C4-2B (cell line): ENCODE data around the gene OAF.

Source experiments
- H3K27ac ChIP-seq: fragments of 450-650 bp; 2 replicates; pipeline ENCODE4 v1.5.1; 2017
- ZFX ChIP-seq: fragments of 450-650 bp; IDR thresholded peaks from 2 replicates; pipeline ENCODE4 v1.6.1; 2017
- TF ChIP-seq, protein P1 (sequence below): fragments of 450-650 bp; conservative IDR thresholded peaks from 2 replicates; pipeline ENCODE4 v1.5.1; 2017; ENCODE audit warnings: mild to moderate bottlenecking

Gene OAF

DNA sequence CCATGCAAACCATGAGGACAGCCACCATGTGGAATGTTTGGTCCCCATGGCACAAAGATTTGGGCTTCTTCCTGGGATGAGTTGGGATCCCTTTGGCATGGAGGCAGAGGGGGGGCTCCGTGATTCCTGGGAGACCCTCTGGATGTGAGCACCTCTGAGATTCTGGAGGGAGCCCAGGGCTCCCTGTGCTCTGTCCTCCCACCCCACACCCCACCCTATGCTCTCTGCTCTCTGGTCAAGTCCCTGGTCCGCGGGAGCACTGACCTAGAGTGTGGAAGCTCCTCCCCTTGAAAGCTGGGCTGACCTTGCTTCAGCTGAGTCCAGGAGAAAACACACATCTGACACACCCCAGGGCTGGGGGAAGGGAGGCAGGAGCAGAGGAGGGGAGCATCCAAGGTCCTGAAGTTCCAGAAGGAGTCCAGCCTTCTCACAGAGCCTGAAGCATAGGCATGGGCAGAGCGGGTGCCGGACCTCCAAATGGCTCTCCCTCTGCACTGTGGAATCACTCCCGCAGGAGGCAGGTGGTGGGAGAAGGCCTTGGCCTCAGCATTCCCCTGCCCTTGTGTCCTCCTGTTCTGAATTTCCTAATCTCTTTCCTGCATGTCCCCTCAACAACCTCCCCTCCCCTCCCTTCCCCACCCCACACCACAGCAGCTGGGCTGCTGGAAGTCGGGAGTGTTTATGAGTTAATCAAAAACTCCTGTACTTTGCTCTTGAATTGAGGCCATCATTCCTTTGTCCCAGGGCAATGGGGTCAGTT lies 25.7 kb upstream of the OAF start:
- H3K27ac ChIP-seq, result no peak overlapping the region
- TF ChIP-seq, protein P1, sequence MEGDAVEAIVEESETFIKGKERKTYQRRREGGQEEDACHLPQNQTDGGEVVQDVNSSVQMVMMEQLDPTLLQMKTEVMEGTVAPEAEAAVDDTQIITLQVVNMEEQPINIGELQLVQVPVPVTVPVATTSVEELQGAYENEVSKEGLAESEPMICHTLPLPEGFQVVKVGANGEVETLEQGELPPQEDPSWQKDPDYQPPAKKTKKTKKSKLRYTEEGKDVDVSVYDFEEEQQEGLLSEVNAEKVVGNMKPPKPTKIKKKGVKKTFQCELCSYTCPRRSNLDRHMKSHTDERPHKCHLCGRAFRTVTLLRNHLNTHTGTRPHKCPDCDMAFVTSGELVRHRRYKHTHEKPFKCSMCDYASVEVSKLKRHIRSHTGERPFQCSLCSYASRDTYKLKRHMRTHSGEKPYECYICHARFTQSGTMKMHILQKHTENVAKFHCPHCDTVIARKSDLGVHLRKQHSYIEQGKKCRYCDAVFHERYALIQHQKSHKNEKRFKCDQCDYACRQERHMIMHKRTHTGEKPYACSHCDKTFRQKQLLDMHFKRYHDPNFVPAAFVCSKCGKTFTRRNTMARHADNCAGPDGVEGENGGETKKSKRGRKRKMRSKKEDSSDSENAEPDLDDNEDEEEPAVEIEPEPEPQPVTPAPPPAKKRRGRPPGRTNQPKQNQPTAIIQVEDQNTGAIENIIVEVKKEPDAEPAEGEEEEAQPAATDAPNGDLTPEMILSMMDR, result no peak
- no peak for TF ChIP-seq ZFX

GRCh38 chr11:120185706-120186455 lies 25.0 kb upstream of the OAF start:
- no peak for TF ChIP-seq ZFX
- TF ChIP-seq, protein P1, result no peak
- H3K27ac ChIP-seq, result no peak overlapping the region

DNA sequence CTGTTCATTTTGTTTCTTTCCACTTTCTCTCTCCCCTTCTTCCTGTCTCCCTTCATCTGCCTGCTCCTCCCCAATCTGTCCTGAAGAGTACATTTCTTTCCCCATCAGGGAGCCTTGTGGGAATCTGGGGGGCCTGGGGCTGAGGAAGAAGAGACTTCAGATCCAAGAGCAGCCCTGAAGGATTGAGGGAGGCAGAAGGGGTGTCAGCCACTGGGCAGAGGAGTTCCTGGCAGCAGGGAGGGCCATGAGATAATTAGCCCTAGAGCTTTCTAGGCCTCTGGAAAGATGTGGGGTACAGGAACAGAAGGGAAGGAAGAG lies 24.4 kb upstream of the OAF start:
- no peak for TF ChIP-seq ZFX
- TF ChIP-seq, protein P1, result no peak
- no peak overlapping the region for H3K27ac ChIP-seq

DNA sequence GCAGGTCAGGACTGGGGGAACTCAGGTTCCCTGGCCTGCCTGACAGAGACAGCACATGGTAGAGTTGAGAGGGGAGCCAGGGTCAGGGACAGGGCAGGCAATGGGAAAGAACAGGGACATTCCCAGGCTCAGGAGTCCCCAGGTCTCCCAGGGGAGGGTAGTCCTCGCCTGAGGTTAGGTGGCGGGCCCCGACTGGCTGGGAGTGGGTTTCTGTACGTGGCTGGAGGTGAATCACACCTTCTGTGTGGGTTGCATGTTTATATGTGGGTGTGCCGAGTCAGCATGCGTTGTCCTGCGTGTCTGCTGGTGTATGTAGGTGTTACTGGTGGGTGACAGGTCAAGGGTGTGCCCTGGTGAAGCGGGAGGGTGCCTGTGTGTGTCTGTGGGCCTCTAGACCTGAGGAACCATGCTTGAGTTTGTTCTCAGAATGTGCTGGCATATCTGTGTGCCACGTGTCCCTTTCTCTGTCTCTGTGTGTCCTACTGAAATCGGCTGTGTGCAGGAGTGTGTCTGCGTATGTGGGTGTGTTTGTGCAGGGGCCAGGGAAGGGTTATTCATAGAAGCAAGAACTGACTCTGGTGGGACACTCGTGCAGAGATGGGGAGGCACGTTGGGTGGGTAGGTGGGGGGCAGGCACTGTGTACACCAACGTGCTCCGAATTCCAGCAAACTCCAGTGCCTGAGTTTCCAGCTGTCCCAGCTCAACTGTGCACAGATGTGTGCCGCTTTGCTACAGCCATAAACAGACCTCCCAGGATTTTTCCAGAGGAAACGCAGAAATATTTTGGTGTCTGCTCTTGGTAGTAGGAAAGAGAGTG lies 23.8 kb upstream of the OAF start:
- no peak overlapping the region for H3K27ac ChIP-seq
- TF ChIP-seq, protein P1, result no peak

DNA sequence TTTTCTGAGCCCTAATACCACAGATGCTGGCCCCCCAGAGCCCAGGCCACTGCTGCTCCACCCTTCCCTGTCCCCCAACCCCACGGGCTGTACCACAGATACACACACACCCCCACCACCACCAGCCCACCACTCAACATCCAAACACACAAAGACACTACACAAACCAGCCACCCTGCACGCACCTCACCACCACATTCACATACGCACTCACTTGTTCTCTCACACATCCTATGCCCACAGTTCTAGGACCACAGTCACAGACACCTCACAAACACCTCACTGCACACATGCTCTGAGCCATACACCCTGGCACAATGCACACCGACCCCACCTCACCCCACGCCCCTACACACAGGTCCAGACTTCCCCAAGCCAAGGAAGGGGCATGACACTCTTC lies 22.5 kb upstream of the OAF start:
- TF ChIP-seq ZFX, result no peak
- TF ChIP-seq, protein P1, result no peak
- H3K27ac ChIP-seq, result no peak overlapping the region

DNA sequence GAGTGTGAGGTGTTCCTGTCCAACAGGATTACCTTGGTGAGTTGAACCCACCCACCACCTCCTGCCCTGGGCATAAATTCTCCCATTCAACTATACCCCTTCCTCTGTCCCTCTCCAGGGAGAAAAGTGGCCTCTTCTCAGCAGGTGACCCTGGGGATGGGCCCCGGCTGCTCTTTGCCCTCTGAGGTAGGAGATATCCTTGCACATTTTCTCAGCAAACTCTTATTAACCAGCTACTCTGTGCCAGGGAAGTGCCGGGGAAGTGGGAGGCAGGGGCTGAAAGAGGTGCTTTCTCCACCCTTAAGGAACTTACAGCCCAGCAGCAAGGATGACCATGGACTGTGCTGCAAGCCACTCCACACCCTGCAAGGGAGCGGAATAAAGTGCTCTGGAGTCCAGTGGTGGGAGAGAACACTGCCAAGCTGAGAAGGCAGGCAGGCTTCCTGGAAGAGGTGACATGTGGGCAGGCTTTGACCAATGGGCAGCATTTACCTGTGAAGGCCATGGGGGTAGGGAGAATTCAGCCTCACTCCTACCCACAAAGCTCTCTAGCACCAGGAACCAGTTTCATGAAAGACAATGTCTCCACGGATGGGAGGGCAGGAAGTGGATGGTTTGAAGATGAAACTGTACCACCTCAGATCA lies 21.9 kb upstream of the OAF start:
- TF ChIP-seq ZFX, result no peak
- TF ChIP-seq, protein P1, result no peak
- no peak overlapping the region for H3K27ac ChIP-seq
